NCI-H226 (cell line): ENCODE results near the gene KLHL1.

ENCODE experiments used
- DNase-seq: peaks from one replicate; pipeline ENCODE4 v3.0.0-alpha.2; 2015

The KLHL1 gene

GRCh38 chr13:69676286-69676685 lies 432.0 kb downstream of the KLHL1 start:
- no peak for DNase-seq

GRCh38 chr13:69660155-69660554 lies 448.1 kb downstream of the KLHL1 start:
- DNase-seq: no peak

DNA sequence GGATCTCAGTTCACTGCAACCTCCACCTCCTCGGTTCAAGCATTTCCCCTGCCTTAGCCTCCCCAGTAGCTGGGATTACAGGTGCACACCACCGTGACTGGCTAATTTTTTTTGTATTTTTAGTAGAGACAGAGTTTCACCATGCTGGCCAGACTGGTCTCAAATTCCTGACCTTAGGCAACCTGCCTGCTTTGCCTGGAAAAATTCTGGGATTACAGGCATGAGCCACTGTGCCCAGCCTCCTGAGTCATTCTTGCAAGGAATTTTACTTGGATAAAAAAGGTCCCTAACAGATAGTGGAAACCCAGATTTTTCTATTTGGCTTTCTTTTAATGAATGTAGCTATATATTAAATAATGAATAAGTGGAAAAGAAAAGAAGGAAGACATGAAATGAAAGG lies 450.6 kb downstream of the KLHL1 start:
- no peak for DNase-seq

GRCh38 chr13:69654392-69654791 lies 453.9 kb downstream of the KLHL1 start:
- DNase-seq: no peak
